Measurements from ENCODE around the gene FTO.

DNA sequence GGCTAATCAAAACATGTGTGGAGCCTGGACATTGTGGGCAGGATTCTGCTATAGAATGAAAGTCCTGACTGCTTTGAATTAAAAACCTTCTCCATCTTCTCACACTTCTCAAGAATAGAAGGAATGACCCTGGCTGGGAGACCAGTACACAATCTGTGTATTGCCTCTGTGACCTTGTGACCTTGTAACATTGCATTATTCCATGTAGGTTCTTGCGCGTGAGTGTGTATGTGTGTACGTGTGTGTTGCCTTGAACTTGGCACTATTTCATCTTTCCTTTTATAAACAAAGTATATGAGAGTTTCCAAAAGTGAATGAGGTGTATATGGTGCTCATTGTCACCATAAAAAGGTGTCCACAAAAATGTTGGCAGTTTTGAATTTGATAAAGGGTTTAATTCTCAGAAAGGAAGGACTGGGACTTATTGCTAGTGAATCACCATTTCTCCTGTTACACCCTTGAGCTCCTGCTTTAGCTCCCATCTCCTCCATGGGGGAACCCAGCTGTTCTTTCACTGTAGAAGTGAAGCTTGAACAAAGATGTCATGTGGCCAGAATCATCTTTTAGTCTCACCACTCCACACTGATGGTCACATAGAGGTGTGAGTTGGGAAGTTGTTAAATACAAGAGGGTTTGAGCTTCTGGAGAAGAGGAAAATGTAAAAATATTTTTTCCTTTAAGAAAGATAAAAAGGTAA is 244.9 kb downstream of the FTO start:
- TF ChIP-seq CTCF (IDR thresholded peaks at IDR 0.05 in 4 of 5, conservative IDR thresholded peaks at IDR 0.05 in 1 of 5): no peak
- no peak for TF ChIP-seq POLR2A (IDR thresholded peaks at IDR 0.05)

Data from gastrocnemius medialis (tissue), 4 donors.